ENCODE data around the gene TMEM231.

GRCh38 chr16:75526032-75526790 is 29.8 kb downstream of the TMEM231 start:
- no peak for TF ChIP-seq ELF4 (IDR thresholded peaks at IDR 0.05)
- TF ChIP-seq LEF1 (IDR thresholded peaks at IDR 0.05; ENCODE audit: borderline replicate concordance), result no peak
- TF ChIP-seq FOXK2 (IDR thresholded peaks at IDR 0.05), result no peak
- no peak for TF ChIP-seq NFRKB (IDR thresholded peaks at IDR 0.05)
- TF ChIP-seq CTBP1 (IDR thresholded peaks at IDR 0.05; ENCODE audit: borderline replicate concordance), result no peak
- no peak for TF ChIP-seq SUZ12 (IDR thresholded peaks at IDR 0.05)
